Activated CD8-positive, alpha-beta T cell treated with anti-CD3 and anti-CD28 coated beads, Interleukin-2, amount 10 ng/mL, durations not matched to agents 7 days and 5 days (primary cell): ENCODE measurements around the gene TMEM191C. TPM values are rescaled to one million over a fixed set of nuclear protein-coding genes. Genes with fewer than 3 reads are reported as not detected.
"Not testable (repeated sequence)": the region's sequence is repeated elsewhere in the genome, so short reads cannot be mapped to it uniquely, and the experiment has no call there.

Experiments
- ATAC-seq: fragments of 150-1000 bp; cut with Tn5 transposase; one replicate; pipeline ENCODE4 v1.10.0; 2021; ENCODE audit warnings: moderate library complexity
- CTCF ChIA-PET: fragments of 350-600 bp; sonication (Branson Sonifier 250); formaldehyde crosslinking; loops from one replicate; lab custom pipeline; 2021; ENCODE audit warnings: antibody characterized with exemption; lab: Charles Lee
- POLR2A ChIA-PET: fragments of 350-600 bp; sonication (Branson Sonifier 250); formaldehyde crosslinking; loops from one replicate; lab custom pipeline; 2021; ENCODE audit warnings: antibody characterized with exemption; lab: Charles Lee
- DNase-seq: peaks from one replicate; pipeline ENCODE4 v3.0.0-alpha.2; 2020
- H3K27ac Mint-ChIP-seq: one replicate; pipeline ENCODE4 v1.8.0; 2021; ENCODE audit warnings: mild to moderate bottlenecking, mixed read lengths
- H3K27me3 Mint-ChIP-seq: one replicate; pipeline ENCODE4 v1.8.0; 2021; ENCODE audit warnings: low read depth, mixed read lengths
- H3K36me3 Mint-ChIP-seq: one replicate; pipeline ENCODE4 v1.8.0; 2021; ENCODE audit warnings: low read depth, mixed read lengths
- H3K4me1 Mint-ChIP-seq: one replicate; pipeline ENCODE4 v1.8.0; 2021; ENCODE audit warnings: low read depth, mixed read lengths
- H3K4me3 Mint-ChIP-seq: one replicate; pipeline ENCODE4 v1.8.0; 2021; ENCODE audit warnings: mild to moderate bottlenecking, mixed read lengths
- H3K9me3 Mint-ChIP-seq: one replicate; pipeline ENCODE4 v1.8.0; 2022; ENCODE audit warnings: mixed read lengths; ENCODE audit not compliant: insufficient read depth
- total RNA-seq, 2 experiments: library from RNA; stranded (reverse); gene quantifications; one replicate each; pipeline ENCODE4 v1.2.3, GENCODE V29; 2021

TMEM191C gene
- total RNA-seq, 2 experiments from 2014 or later = 1.1 to 2.4 TPM

- H3K4me1 Mint-ChIP-seq, H3K9me3 Mint-ChIP-seq, H3K4me3 Mint-ChIP-seq, ATAC-seq, H3K36me3 Mint-ChIP-seq, DNase-seq, H3K27ac Mint-ChIP-seq, H3K27me3 Mint-ChIP-seq, CTCF ChIA-PET, POLR2A ChIA-PET: not testable (repeated sequence)
Measured at GRCh38 chr22:21498489-21498888, 31.3 kb downstream of the TMEM191C start.

- H3K9me3 Mint-ChIP-seq, CTCF ChIA-PET, POLR2A ChIA-PET, H3K27ac Mint-ChIP-seq, H3K4me1 Mint-ChIP-seq, DNase-seq, H3K27me3 Mint-ChIP-seq, H3K4me3 Mint-ChIP-seq, H3K36me3 Mint-ChIP-seq: not testable (repeated sequence)
- peak; percentile 33 for ATAC-seq
Measured at GRCh38 chr22:21499623-21500506, 32.7 kb downstream of the TMEM191C start.

DNA sequence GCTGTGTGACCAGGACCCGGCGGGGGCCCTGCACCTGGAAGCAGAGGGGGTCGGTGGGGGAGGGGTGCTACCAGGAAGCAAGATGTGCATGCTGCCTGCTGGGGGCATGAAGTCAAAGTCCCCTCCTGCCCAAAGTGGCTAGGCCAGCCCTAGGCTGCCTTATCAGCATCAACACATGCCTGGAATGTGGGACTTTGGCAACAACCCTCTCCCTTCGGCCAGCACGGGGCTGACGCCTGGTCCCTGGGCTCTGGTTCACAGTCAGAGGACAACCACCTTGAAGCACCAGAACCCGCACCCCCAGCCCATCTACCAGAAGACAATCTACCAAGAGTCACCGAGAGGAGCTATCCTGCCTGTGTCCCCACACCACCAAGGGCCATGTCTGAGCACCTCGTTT is 43.2 kb downstream of the TMEM191C start:
- DNase-seq, CTCF ChIA-PET, H3K4me3 Mint-ChIP-seq, ATAC-seq, H3K4me1 Mint-ChIP-seq, POLR2A ChIA-PET, H3K9me3 Mint-ChIP-seq, H3K36me3 Mint-ChIP-seq, H3K27me3 Mint-ChIP-seq, H3K27ac Mint-ChIP-seq: not testable (repeated sequence)

DNA sequence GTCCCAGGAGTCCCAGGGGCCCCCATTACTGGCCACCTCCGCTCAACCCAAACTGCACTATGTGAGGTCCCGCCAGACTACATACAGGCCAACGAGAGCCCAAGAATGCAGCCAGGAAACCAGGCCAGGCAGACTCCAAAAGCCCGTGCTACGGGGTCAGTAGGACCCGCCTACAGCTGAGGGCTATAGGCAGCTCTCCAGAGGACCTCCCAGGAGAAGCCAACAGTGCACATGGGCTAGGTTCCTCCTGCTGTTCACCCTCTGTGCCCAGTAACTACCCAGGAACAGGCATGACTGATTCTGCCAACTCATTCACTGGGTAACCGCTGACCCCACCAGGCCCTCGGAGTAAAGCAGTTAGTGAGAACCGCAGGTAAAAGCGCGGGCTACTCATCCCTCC is 44.8 kb downstream of the TMEM191C start:
- H3K4me1 Mint-ChIP-seq = not testable (repeated sequence)

GRCh38 chr22:21514117-21514516 is 46.9 kb downstream of the TMEM191C start:
- H3K9me3 Mint-ChIP-seq, POLR2A ChIA-PET, DNase-seq, H3K36me3 Mint-ChIP-seq, CTCF ChIA-PET, H3K27ac Mint-ChIP-seq, H3K4me1 Mint-ChIP-seq, H3K27me3 Mint-ChIP-seq, H3K4me3 Mint-ChIP-seq: not testable (repeated sequence)
- peak; percentile 62 for ATAC-seq

More for the DNA sequence above, 44.8 kb downstream of the TMEM191C start:
- H3K36me3 Mint-ChIP-seq, H3K27ac Mint-ChIP-seq, DNase-seq, H3K9me3 Mint-ChIP-seq, CTCF ChIA-PET, H3K4me3 Mint-ChIP-seq, ATAC-seq, POLR2A ChIA-PET, H3K27me3 Mint-ChIP-seq: not testable (repeated sequence)

DNA sequence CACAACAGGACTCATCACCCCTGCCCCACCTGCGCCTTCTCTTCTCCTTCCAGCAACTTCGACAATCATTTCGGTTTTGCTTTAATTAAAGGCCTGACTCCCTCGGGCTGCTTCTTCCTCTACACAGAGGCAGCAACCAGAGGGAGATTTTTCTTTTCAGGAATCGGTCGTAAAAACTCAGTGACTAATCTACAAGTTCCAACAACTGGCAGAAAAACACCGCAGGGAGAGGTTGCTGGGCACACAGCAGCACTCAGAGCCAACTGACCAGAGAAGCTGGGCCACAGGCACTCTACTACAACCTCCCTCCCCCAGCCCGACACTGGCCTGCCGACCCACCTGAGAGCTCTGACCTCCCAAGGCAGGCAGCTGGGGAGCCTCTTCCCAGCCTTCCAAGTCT is 48.0 kb downstream of the TMEM191C start:
- H3K27ac Mint-ChIP-seq, DNase-seq, H3K9me3 Mint-ChIP-seq, CTCF ChIA-PET, H3K27me3 Mint-ChIP-seq, H3K4me3 Mint-ChIP-seq, H3K36me3 Mint-ChIP-seq, ATAC-seq, POLR2A ChIA-PET, H3K4me1 Mint-ChIP-seq: not testable (repeated sequence)

DNA sequence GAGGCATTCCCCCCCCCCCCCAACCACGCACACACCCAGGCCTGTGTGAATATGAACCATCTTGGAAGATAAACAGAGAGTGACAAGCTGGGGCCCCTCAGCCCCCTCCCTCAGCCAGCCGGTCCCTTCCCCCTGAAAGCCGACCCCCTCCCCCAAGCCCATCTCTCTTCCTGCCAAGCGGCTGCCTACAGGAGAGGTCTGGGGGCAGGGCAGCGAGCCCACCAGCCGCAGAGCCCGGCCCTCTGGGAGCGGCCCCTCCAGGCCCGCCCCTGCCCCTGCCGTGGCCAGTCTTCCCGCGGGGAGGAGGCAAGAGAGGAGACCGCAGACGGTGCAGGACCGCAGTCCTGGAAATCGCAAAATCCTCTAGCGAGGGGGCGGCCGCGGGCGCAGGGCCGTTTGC is 49.3 kb downstream of the TMEM191C start:
- DNase-seq, H3K27me3 Mint-ChIP-seq, CTCF ChIA-PET, POLR2A ChIA-PET, H3K9me3 Mint-ChIP-seq, ATAC-seq, H3K27ac Mint-ChIP-seq, H3K4me1 Mint-ChIP-seq, H3K36me3 Mint-ChIP-seq, H3K4me3 Mint-ChIP-seq: not testable (repeated sequence)

GRCh38 chr22:21516970-21517764 is 50.0 kb downstream of the TMEM191C start:
- ATAC-seq = peak; percentile 93
- H3K4me3 Mint-ChIP-seq, H3K27ac Mint-ChIP-seq, DNase-seq, H3K36me3 Mint-ChIP-seq, H3K4me1 Mint-ChIP-seq, H3K27me3 Mint-ChIP-seq, CTCF ChIA-PET, POLR2A ChIA-PET, H3K9me3 Mint-ChIP-seq: not testable (repeated sequence)

Other genes starting within 250 kb of the TMEM191C start
- gene RIMBP3B, start 83.6 kb upstream of the TMEM191C start, total RNA-seq = under 1 TPM; 0.18 to 0.68 TPM
- gene HIC2, start 50.0 kb upstream of the TMEM191C start, total RNA-seq = 1 to 10 TPM; 4.1 to 4.8 TPM
- under 1 TPM; 0.08 to 0.34 TPM for gene RIMBP3C, start 84.1 kb downstream of the TMEM191C start, total RNA-seq
- 10 to 100 TPM; 65.3 to 69.6 TPM for gene UBE2L3, start 100.3 kb downstream of the TMEM191C start, total RNA-seq
- 10 to 100 TPM; 46.7 to 47.1 TPM for gene YDJC, start 162.6 kb downstream of the TMEM191C start, total RNA-seq
- gene CCDC116, start 165.4 kb downstream of the TMEM191C start, total RNA-seq = 1 to 10 TPM in 1 of 2 experiments, under 1 TPM in 1; 0.66 to 1.6 TPM
- 10 to 100 TPM; 85.9 to 86.4 TPM for gene SDF2L1, start 174.9 kb downstream of the TMEM191C start, total RNA-seq
- 10 to 100 TPM; 66.0 to 72.1 TPM for gene PPIL2, start 198.6 kb downstream of the TMEM191C start, total RNA-seq